Endometrial microvascular endothelial cells (primary cell): Measurements from ENCODE around the gene KIAA1328. TPM values are rescaled to one million over a fixed set of nuclear protein-coding genes. Genes with fewer than 3 reads are reported as not detected.

Source experiments
- in situ Hi-C: cut with HindIII; loops from 2 replicates; pipeline ENCODE4 v1.10.0; 2017; ENCODE audit warnings: low sequenced_read_pairs, low pct_unique_long_range_greater_than_20kb; ENCODE audit errors: inconsistent ontology term
- total RNA-seq: library from RNA; depleted of rRNA; stranded (reverse); fragments of >200 nt; gene quantifications from one replicate; pipeline ENCODE4 v1.2.3, GENCODE V29; 2015; ENCODE audit errors: inconsistent ontology term

KIAA1328 gene
- total RNA-seq, 1 donor from 2014 or later, result 5.4 TPM

- in situ Hi-C loops, result no loop called here
Measured at GRCh38 chr18:37231251-37231650, 402.3 kb downstream of the KIAA1328 start.

GRCh38 chr18:37235583-37235982, 406.7 kb downstream of the KIAA1328 start:
- in situ Hi-C loops, result no loop called here

GRCh38 chr18:37238282-37239108, 409.6 kb downstream of the KIAA1328 start:
- in situ Hi-C loops, result no loop called here

- in situ Hi-C loops, result no loop called here
Measured at GRCh38 chr18:37242091-37242490, 413.2 kb downstream of the KIAA1328 start.

- in situ Hi-C loops, result no loop called here
Measured at GRCh38 chr18:37242826-37243560, 414.1 kb downstream of the KIAA1328 start.

- in situ Hi-C loops, result no loop called here
Measured at GRCh38 chr18:37243741-37244140, 414.8 kb downstream of the KIAA1328 start.

- in situ Hi-C loops, result no loop called here
Measured at GRCh38 chr18:37244618-37245017, 415.7 kb downstream of the KIAA1328 start.

- in situ Hi-C loops, result no loop called here
Measured at GRCh38 chr18:37246779-37247340, 417.9 kb downstream of the KIAA1328 start.

GRCh38 chr18:37247497-37248161, 418.7 kb downstream of the KIAA1328 start:
- in situ Hi-C loops, result no loop called here

GRCh38 chr18:37248281-37248680, 419.4 kb downstream of the KIAA1328 start:
- in situ Hi-C loops, result no loop called here

- in situ Hi-C loops, result no loop called here
Measured at GRCh38 chr18:37249171-37249886, 420.4 kb downstream of the KIAA1328 start.

- in situ Hi-C loops, result no loop called here
Measured at GRCh38 chr18:37249895-37250618, 421.1 kb downstream of the KIAA1328 start.

- in situ Hi-C loops, result no loop called here
Measured at GRCh38 chr18:37251679-37252078, 422.8 kb downstream of the KIAA1328 start.

GRCh38 chr18:37252342-37252741, 423.4 kb downstream of the KIAA1328 start:
- in situ Hi-C loops, result no loop called here

- in situ Hi-C loops, result no loop called here
Measured at GRCh38 chr18:37252854-37253393, 424.0 kb downstream of the KIAA1328 start.

GRCh38 chr18:37253394-37254235, 424.7 kb downstream of the KIAA1328 start:
- in situ Hi-C loops, result no loop called here

- in situ Hi-C loops, result no loop called here
Measured at GRCh38 chr18:37254236-37254754, 425.4 kb downstream of the KIAA1328 start.
